H1 (cell line): ENCODE measurements around the gene SNRPB2. TPM values are rescaled to one million over a fixed set of nuclear protein-coding genes. Genes with fewer than 3 reads are reported as not detected.

ENCODE experiments used
- CBX8 ChIP-seq: fragments of 300-800, 300-1000 bp; sonication (generic); IDR thresholded peaks from 2 replicates; pipeline ENCODE4 v1.7.1; 2016; ENCODE audit warnings: low read depth, low read length, borderline replicate concordance
- EZH2 ChIP-seq: fragments of 200-600 bp; sonication (generic); IDR thresholded peaks from 2 replicates; pipeline ENCODE4 v1.7.1; 2012; ENCODE audit warnings: low read depth, mild to moderate bottlenecking, moderate library complexity, low read length, inconsistent platforms; ENCODE audit not compliant: severe bottlenecking
- FOSL1 ChIP-seq: IDR thresholded peaks from 2 replicates; pipeline ENCODE4 v1.6.1; 2011; ENCODE audit warnings: mild to moderate bottlenecking, low read depth, low read length, moderate library complexity; ENCODE audit not compliant: insufficient read depth
- JUND ChIP-seq: IDR thresholded peaks from 2 replicates; pipeline ENCODE4 v1.6.1; 2011; ENCODE audit warnings: mild to moderate bottlenecking, improper control_type of control experiment, low read length
- KDM1A ChIP-seq: fragments of 200-600, 300-600 bp; sonication (generic); IDR thresholded peaks from 2 replicates; pipeline ENCODE4 v1.7.1; 2016; ENCODE audit warnings: mild to moderate bottlenecking, low read length, borderline replicate concordance
- NANOG ChIP-seq: IDR thresholded peaks from 2 replicates; pipeline ENCODE4 v1.6.1; 2011; ENCODE audit warnings: low read length, low read depth, mild to moderate bottlenecking, inconsistent platforms; ENCODE audit not compliant: insufficient read depth, poor library complexity, severe bottlenecking
- PHF8 ChIP-seq: fragments of 200-600 bp; sonication (generic); conservative IDR thresholded peaks from 2 replicates; pipeline ENCODE4 v1.7.1; 2012; ENCODE audit warnings: low read depth, mild to moderate bottlenecking, inconsistent platforms, low read length, moderate library complexity
- POLR2AphosphoS5 ChIP-seq: IDR thresholded peaks from 2 replicates; pipeline ENCODE4 v1.6.1; 2011; ENCODE audit warnings: low read depth, low read length
- RAD21 ChIP-seq, 2 experiments: IDR thresholded peaks in 1 of 2; conservative IDR thresholded peaks in 1 of 2; 2 replicates each; pipeline ENCODE4 v1.6.1; 2011; ENCODE audit warnings: low read depth in 2 of 2, low read length in 2 of 2, improper control_type of control experiment in 1 of 2, inconsistent platforms in 1 of 2, mild to moderate bottlenecking in 1 of 2, moderate library complexity in 1 of 2
- RBBP5 ChIP-seq: IDR thresholded peaks from 2 replicates; pipeline ENCODE4 v1.7.1; 2012; ENCODE audit warnings: low read depth, mild to moderate bottlenecking, inconsistent platforms, low read length, moderate library complexity, borderline replicate concordance
- SAP30 ChIP-seq: fragments of 300-600 bp; sonication (generic); IDR thresholded peaks from 2 replicates; pipeline ENCODE4 v1.7.1; 2012; ENCODE audit warnings: low read length, moderate library complexity, mild to moderate bottlenecking, inconsistent platforms; ENCODE audit not compliant: insufficient read depth, insufficient replicate concordance
- SIN3A ChIP-seq, 2 experiments: IDR thresholded peaks in 1 of 2; conservative IDR thresholded peaks in 1 of 2; 2 replicates each; pipeline ENCODE4 v1.6.1; 2011 to 2012; ENCODE audit warnings: low read length in 2 of 2, improper control_type of control experiment in 1 of 2, low read depth in 1 of 2, mild to moderate bottlenecking in 1 of 2
- SP4 ChIP-seq: IDR thresholded peaks from 2 replicates; pipeline ENCODE4 v1.6.1; 2012; ENCODE audit warnings: low read length, inconsistent platforms
- TAF1 ChIP-seq: IDR thresholded peaks from 2 replicates; pipeline ENCODE4 v1.6.1; 2011; ENCODE audit warnings: mild to moderate bottlenecking, low read depth, low read length
- TAF7 ChIP-seq: optimal IDR thresholded peaks from 2 replicates; pipeline ENCODE3; 2011; ENCODE audit warnings: low read depth, mild to moderate bottlenecking, inconsistent platforms, low read length, moderate library complexity, borderline replicate concordance
- TBP ChIP-seq: IDR thresholded peaks from 2 replicates; pipeline ENCODE4 v1.6.1; 2011; ENCODE audit warnings: low read depth, low read length, improper control_type of control experiment
- polyA plus RNA-seq, 7 experiments: library from polyadenylated mRNA; depleted of rRNA in 3 of 7; stranded (reverse) in 5 of 7; unstranded in 2 of 7; fragments of >200 nt in 5 of 7; fragments of 200-250 nt in 2 of 7; gene quantifications; 1 replicate in 5 of 7; 2 replicates in 1 of 7; 4 replicates in 1 of 7; pipeline versions ENCODE4 v1.2.1 to v1.2.3, GENCODE V29; 2011 to 2013; ENCODE audit warnings: missing spikeins in 2 of 7, mixed read lengths in 2 of 7
- total RNA-seq: library from RNA; stranded (reverse); fragmentation: NEBNext Ultra II Directional; extraction: Animal tissue kit (Norgen Biotek cat#: 25700); gene quantifications from 2 replicates; pipeline ENCODE4 v1.2.1, GENCODE V29; 2021
- TF ChIP-seq, protein P1 (sequence below), 3 experiments: IDR thresholded peaks; 1 replicate in 2 of 3; 2 replicates in 1 of 3; pipeline versions ENCODE4 v1.5.1 to v1.6.1; 2011; ENCODE audit warnings: low read length in 3 of 3, mild to moderate bottlenecking in 3 of 3, inconsistent platforms in 2 of 3, low read depth in 1 of 3, moderate library complexity in 1 of 3; ENCODE audit not compliant: insufficient read depth in 1 of 3; ENCODE audit errors: control extremely low read depth in 1 of 3
- TF ChIP-seq, protein P2 (sequence below): IDR thresholded peaks from 2 replicates; pipeline ENCODE4 v1.6.1; 2012; ENCODE audit warnings: inconsistent platforms

Gene SNRPB2
- total and polyA plus RNA-seq, 2 of the 8 experiments (the other 6 are each of a cell fraction or from before 2014, with no cell fraction given) = 49.4 to 102 TPM

DNA sequence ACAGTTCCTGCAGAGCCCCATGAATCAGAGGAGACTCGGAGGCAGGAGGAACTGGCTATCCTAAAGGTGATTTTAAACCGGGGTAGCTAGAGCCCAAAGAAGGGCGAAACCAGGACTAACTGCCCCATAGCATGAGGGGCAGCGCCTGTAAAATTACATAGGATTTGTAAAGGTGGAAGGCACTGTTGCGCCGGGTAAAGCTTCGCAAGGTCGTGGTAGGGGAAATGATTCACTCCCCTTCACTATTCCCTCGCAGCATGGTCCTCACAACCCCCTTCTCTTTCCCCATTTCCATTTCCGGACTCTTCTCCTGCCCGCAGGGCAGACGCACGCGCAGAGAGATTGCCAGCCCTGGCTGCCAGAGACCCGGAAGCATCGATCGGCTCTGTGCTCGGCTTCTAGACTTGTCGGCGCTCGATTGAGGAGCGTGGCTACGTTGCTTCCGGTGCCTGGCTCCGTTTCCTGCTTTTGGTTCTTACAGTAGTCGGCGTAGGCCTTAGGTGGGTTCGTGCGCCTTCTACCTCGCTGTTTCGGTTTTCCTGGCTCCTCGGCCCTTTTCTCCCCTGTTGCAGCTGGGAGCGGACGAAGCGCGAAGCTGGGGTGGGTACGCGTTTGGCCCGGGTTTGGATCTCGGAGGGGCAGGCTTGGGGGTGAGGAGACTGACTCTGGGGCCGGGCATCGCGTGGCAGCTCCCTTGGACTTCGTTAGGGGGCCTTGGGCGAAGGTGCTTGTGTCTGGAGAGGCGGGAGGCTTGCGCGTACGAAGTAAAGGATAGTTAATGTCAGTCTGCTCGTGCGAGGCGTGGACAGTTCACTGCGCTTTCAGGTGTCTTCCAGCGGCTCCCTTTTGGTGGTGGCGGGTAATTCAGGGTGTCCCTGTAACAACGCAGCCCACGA, at the start of gene SNRPB2 (continued):
- TF ChIP-seq, protein P1, sequence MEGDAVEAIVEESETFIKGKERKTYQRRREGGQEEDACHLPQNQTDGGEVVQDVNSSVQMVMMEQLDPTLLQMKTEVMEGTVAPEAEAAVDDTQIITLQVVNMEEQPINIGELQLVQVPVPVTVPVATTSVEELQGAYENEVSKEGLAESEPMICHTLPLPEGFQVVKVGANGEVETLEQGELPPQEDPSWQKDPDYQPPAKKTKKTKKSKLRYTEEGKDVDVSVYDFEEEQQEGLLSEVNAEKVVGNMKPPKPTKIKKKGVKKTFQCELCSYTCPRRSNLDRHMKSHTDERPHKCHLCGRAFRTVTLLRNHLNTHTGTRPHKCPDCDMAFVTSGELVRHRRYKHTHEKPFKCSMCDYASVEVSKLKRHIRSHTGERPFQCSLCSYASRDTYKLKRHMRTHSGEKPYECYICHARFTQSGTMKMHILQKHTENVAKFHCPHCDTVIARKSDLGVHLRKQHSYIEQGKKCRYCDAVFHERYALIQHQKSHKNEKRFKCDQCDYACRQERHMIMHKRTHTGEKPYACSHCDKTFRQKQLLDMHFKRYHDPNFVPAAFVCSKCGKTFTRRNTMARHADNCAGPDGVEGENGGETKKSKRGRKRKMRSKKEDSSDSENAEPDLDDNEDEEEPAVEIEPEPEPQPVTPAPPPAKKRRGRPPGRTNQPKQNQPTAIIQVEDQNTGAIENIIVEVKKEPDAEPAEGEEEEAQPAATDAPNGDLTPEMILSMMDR (IDR thresholded peaks at IDR 0.05; ENCODE audit: control extremely low read depth in 1 of 3, insufficient read depth in 1 of 3, low read depth in 1 of 3, low read length in 3 of 3) = peak in 1 of 3 experiments; percentile 1; a peak in 1 of 4 replicates
- TF ChIP-seq FOSL1 (0 out of 2 replicates have a peak, but pooled peaks have one; percentile 4), RBBP5 (peak; percentile 92; the same call in 1 of the 2 replicates), CBX8 (no peak), SIN3A (conservative IDR thresholded peaks at IDR 0.05 in 1 of 2, IDR thresholded peaks at IDR 0.05 in 1 of 2; ENCODE audit: low read depth in 1 of 2, low read length in 2 of 2) (peak; percentile 40 to 82; a peak in 2 of 4 replicates), JUND (no peak), TAF7 (peak; percentile 73), KDM1A (no peak), PHF8 (peak; percentile 95), SAP30 (peak; percentile 77), SP4 (peak; percentile 62; the same call in 1 of the 2 replicates), TAF1 (peak; percentile 95), POLR2AphosphoS5 (peak; percentile 95), NANOG (peak; percentile 26), TBP (peak; percentile 85), EZH2 (no peak), RAD21 (IDR thresholded peaks at IDR 0.05 in 1 of 2, conservative IDR thresholded peaks at IDR 0.05 in 1 of 2; ENCODE audit: low read depth in 2 of 2, low read length in 2 of 2) (no peak; a peak in 2 of 4 replicates)
- TF ChIP-seq, protein P2, sequence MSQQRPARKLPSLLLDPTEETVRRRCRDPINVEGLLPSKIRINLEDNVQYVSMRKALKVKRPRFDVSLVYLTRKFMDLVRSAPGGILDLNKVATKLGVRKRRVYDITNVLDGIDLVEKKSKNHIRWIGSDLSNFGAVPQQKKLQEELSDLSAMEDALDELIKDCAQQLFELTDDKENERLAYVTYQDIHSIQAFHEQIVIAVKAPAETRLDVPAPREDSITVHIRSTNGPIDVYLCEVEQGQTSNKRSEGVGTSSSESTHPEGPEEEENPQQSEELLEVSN = peak; percentile 91
